ENCODE results near the gene FGF5.
A peak's percentile ranks its signal among the peaks of the same experiment; 100 is the strongest.
"Not testable (repeated sequence)": the region's sequence is repeated elsewhere in the genome, so short reads cannot be mapped to it uniquely, and the experiment has no call there.

FGF5 gene

GRCh38 chr4:80243274-80244018 is 23.0 kb upstream of the FGF5 start:
- no peaks in the 10 kb centered on the region for H3K9me3 ChIP-seq (ENCODE audit: control insufficient read depth, insufficient read depth, low read depth, low read length)
- ChIA-PET CTCF (no interaction called here), POLR2A (no interaction called here)
- no peak overlapping the region for H3K4me3 ChIP-seq (ENCODE audit: low read depth, low read length)
- H3K36me3 ChIP-seq (ENCODE audit: control insufficient read depth in 2 of 2, insufficient read depth in 1 of 2, low read length in 2 of 2), result no peaks in the 10 kb centered on the region
- H3K27ac ChIP-seq (ENCODE audit: extremely low read depth, low read depth, low read length), result no peak overlapping the region
- TF ChIP-seq, protein P1, sequence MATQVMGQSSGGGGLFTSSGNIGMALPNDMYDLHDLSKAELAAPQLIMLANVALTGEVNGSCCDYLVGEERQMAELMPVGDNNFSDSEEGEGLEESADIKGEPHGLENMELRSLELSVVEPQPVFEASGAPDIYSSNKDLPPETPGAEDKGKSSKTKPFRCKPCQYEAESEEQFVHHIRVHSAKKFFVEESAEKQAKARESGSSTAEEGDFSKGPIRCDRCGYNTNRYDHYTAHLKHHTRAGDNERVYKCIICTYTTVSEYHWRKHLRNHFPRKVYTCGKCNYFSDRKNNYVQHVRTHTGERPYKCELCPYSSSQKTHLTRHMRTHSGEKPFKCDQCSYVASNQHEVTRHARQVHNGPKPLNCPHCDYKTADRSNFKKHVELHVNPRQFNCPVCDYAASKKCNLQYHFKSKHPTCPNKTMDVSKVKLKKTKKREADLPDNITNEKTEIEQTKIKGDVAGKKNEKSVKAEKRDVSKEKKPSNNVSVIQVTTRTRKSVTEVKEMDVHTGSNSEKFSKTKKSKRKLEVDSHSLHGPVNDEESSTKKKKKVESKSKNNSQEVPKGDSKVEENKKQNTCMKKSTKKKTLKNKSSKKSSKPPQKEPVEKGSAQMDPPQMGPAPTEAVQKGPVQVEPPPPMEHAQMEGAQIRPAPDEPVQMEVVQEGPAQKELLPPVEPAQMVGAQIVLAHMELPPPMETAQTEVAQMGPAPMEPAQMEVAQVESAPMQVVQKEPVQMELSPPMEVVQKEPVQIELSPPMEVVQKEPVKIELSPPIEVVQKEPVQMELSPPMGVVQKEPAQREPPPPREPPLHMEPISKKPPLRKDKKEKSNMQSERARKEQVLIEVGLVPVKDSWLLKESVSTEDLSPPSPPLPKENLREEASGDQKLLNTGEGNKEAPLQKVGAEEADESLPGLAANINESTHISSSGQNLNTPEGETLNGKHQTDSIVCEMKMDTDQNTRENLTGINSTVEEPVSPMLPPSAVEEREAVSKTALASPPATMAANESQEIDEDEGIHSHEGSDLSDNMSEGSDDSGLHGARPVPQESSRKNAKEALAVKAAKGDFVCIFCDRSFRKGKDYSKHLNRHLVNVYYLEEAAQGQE (tag by site-specific recombination; IDR thresholded peaks at IDR 0.05), result peak; percentile 40; the same call in 1 of the 2 replicates
- no peak for TF ChIP-seq ZNF514 (tag by site-specific recombination; IDR thresholded peaks at IDR 0.05)
- H3K4me1 ChIP-seq (ENCODE audit: control insufficient read depth, insufficient read depth, low read length), result no peaks in the 10 kb centered on the region

- H3K27ac ChIP-seq (ENCODE audit: extremely low read depth, low read depth, low read length); H3K4me3 ChIP-seq (ENCODE audit: low read depth, low read length); H3K4me1 ChIP-seq (ENCODE audit: control insufficient read depth, insufficient read depth, low read length); CTCF ChIA-PET; H3K36me3 ChIP-seq (ENCODE audit: control insufficient read depth in 2 of 2, insufficient read depth in 1 of 2, low read length in 2 of 2); H3K9me3 ChIP-seq (ENCODE audit: control insufficient read depth, insufficient read depth, low read depth, low read length): not testable (repeated sequence)
- POLR2A ChIA-PET, result interaction anchor here (1.7 kb wide), 1 partner anchor 19 kb away, joined by 4 read pairs; no protein-coding TSS in a partner anchor
Measured at GRCh38 chr4:80247484-80247883, 19.0 kb upstream of the FGF5 start.

DNA sequence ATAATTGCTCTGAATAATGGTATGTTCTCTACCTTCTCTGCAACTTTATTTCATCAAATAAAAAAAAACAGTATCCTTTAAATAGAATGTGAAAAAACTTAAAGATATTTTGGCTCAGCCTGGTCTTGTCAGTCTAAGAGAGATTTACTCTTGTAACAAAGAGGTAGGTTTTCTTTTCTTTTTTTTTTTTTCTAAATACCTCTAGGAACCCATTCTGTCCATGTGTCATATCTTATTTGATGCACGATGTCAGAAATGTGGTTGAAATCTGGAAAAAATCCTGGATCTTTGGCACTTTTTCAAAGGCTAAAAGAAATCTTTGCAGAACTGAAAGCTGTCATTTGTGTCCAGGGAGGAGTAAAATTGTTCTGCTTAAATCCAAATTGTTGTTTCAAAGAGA is 17.3 kb upstream of the FGF5 start:
- ChIA-PET POLR2A (interaction anchor here (1.7 kb wide), 1 partner anchor 17 kb away, joined by 4 read pairs; no protein-coding TSS in a partner anchor), CTCF (interaction anchor here (0.6 kb wide), 2 partner anchors 15 to 717 kb away, joined by 3 read pairs; no protein-coding TSS in a partner anchor)
- no peak for TF ChIP-seq ZFP37 (tag by site-specific recombination; IDR thresholded peaks at IDR 0.05)
- TF ChIP-seq ZNF560 (tag by site-specific recombination; IDR thresholded peaks at IDR 0.05; ENCODE audit: borderline replicate concordance), result no peak
- TF ChIP-seq ZNF514 (tag by site-specific recombination; IDR thresholded peaks at IDR 0.05), result no peak
- TF ChIP-seq ZNF324 (tag by site-specific recombination; IDR thresholded peaks at IDR 0.05), result no peak
- no peak for TF ChIP-seq KLF16 (tag by site-specific recombination; IDR thresholded peaks at IDR 0.05)
- Histone ChIP-seq H3K4me1 (ENCODE audit: control insufficient read depth, insufficient read depth, low read length) (no peaks in the 10 kb centered on the region), H3K9me3 (ENCODE audit: control insufficient read depth, insufficient read depth, low read depth, low read length) (no peaks in the 10 kb centered on the region), H3K27ac (ENCODE audit: extremely low read depth, low read depth, low read length) (no peak overlapping the region), H3K36me3 (ENCODE audit: control insufficient read depth in 2 of 2, insufficient read depth in 1 of 2, low read length in 2 of 2) (no peaks in the 10 kb centered on the region), H3K4me3 (ENCODE audit: low read depth, low read length) (no peak overlapping the region)

GRCh38 chr4:80252427-80252826 is 14.0 kb upstream of the FGF5 start:
- Histone ChIP-seq H3K4me3 (ENCODE audit: low read depth, low read length) (no peak overlapping the region), H3K36me3 (ENCODE audit: control insufficient read depth in 2 of 2, insufficient read depth in 1 of 2, low read length in 2 of 2) (no peaks in the 10 kb centered on the region), H3K9me3 (ENCODE audit: control insufficient read depth, insufficient read depth, low read depth, low read length) (no peaks in the 10 kb centered on the region), H3K4me1 (ENCODE audit: control insufficient read depth, insufficient read depth, low read length) (no peaks in the 10 kb centered on the region), H3K27ac (ENCODE audit: extremely low read depth, low read depth, low read length) (no peak overlapping the region)
- ChIA-PET POLR2A (no interaction called here), CTCF (no interaction called here)
- TF ChIP-seq, protein P2, sequence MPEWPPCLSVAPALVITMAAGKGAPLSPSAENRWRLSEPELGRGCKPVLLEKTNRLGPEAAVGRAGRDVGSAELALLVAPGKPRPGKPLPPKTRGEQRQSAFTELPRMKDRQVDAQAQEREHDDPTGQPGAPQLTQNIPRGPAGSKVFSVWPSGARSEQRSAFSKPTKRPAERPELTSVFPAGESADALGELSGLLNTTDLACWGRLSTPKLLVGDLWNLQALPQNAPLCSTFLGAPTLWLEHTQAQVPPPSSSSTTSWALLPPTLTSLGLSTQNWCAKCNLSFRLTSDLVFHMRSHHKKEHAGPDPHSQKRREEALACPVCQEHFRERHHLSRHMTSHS (tag by site-specific recombination; IDR thresholded peaks at IDR 0.05), result no peak
- TF ChIP-seq ZNF404 (tag by site-specific recombination; IDR thresholded peaks at IDR 0.05) (no peak), KLF9 (tag by site-specific recombination; IDR thresholded peaks at IDR 0.05; ENCODE audit: low read depth) (no peak), ZNF555 (tag by site-specific recombination; conservative IDR thresholded peaks at IDR 0.05) (no peak), ZSCAN16 (tag by site-specific recombination; IDR thresholded peaks at IDR 0.05) (no peak), ZNF311 (tag by site-specific recombination; IDR thresholded peaks at IDR 0.05; ENCODE audit: borderline replicate concordance) (no peak), ZNF274 (IDR thresholded peaks at IDR 0.05; ENCODE audit: low read length) (no peak), ZNF274 (tag by site-specific recombination; IDR thresholded peaks at IDR 0.05; ENCODE audit: borderline replicate concordance) (no peak)
